Naive B cell (primary cell): ENCODE data around the gene GTPBP6. TPM values are rescaled to one million over a fixed set of nuclear protein-coding genes. Genes with fewer than 3 reads are reported as not detected.
"Not testable (repeated sequence)": the region's sequence is repeated elsewhere in the genome, so short reads cannot be mapped to it uniquely, and the experiment has no call there.

ENCODE experiments used
- ATAC-seq, 2 donors: fragments of 150-1000 bp; cut with Tn5 transposase; 2 replicates each; pipeline ENCODE4 v1.10.0; 2021; ENCODE audit warnings: low read depth in 2 of 2, mild to moderate bottlenecking in 2 of 2, moderate library complexity in 2 of 2
- DNase-seq: peaks from one replicate; pipeline ENCODE4 v3.0.0; 2022
- H3K27ac Mint-ChIP-seq, 6 donors: one replicate each; pipeline ENCODE4 v1.8.0; 2020 to 2022; ENCODE audit warnings: mild to moderate bottlenecking in 6 of 6, mixed read lengths in 6 of 6, moderate library complexity in 5 of 6, inconsistent platforms in 2 of 6
- H3K27me3 Mint-ChIP-seq, 3 donors: one replicate each; pipeline ENCODE4 v1.8.0; 2021 to 2022; ENCODE audit warnings: mixed read lengths in 3 of 3, mild to moderate bottlenecking in 1 of 3
- H3K36me3 Mint-ChIP-seq, 2 donors: one replicate each; pipeline ENCODE4 v1.8.0; 2020 to 2022; ENCODE audit warnings: mixed read lengths in 2 of 2, inconsistent platforms in 1 of 2, mild to moderate bottlenecking in 1 of 2
- H3K4me1 Mint-ChIP-seq, 3 donors: one replicate each; pipeline ENCODE4 v1.8.0; 2020 to 2022; ENCODE audit warnings: mixed read lengths in 3 of 3, inconsistent platforms in 1 of 3, mild to moderate bottlenecking in 1 of 3, moderate library complexity in 1 of 3
- H3K4me3 Mint-ChIP-seq, 8 donors: one replicate each; pipeline ENCODE4 v1.8.0; 2020 to 2022; ENCODE audit warnings: mild to moderate bottlenecking in 8 of 8, mixed read lengths in 8 of 8, moderate library complexity in 8 of 8, inconsistent platforms in 2 of 8
- H3K9me3 Mint-ChIP-seq, 7 donors: one replicate each; pipeline ENCODE4 v1.8.0; 2020 to 2022; ENCODE audit warnings: mixed read lengths in 7 of 7, mild to moderate bottlenecking in 5 of 7, inconsistent platforms in 2 of 7, moderate library complexity in 1 of 7
- polyA plus RNA-seq, 6 donors: library from polyadenylated mRNA; unstranded; fragments of 300-500 nt; fragmentation: Illumina TruSeq; gene quantifications; one replicate each; pipeline ENCODE4 v1.2.3, GENCODE V29; 2021; ENCODE audit warnings: low read depth in 6 of 6

Gene GTPBP6
- polyA plus RNA-seq, 6 donors from 2014 or later: 37.7 to 54.0 (median 41.6) TPM

- no peak for ATAC-seq
- peak overlapping the region in 2 of 6 donors; percentile 1 to 76 for H3K27ac Mint-ChIP-seq
- no peaks in the 10 kb centered on the region for H3K27me3 Mint-ChIP-seq
- H3K4me1 Mint-ChIP-seq: peaks cover 7 to 22% (median 9%) of the 10 kb centered on the region in 3 donors
- DNase-seq: no peak
- peaks cover 2 to 20% (median 14%) of the 10 kb centered on the region in 7 donors for H3K9me3 Mint-ChIP-seq
- peaks cover 23 to 25% of the 10 kb centered on the region in 2 donors for H3K36me3 Mint-ChIP-seq
- H3K4me3 Mint-ChIP-seq: no peak overlapping the region
Observed at GRCh38 chrX:357035-357692, 38.6 kb upstream of the GTPBP6 start.

GRCh38 chrX:356385-357034 is 37.9 kb upstream of the GTPBP6 start:
- Mint-ChIP-seq H3K27me3 (no peaks in the 10 kb centered on the region), H3K4me3 (no peak overlapping the region), H3K36me3 (peaks cover 21 to 22% of the 10 kb centered on the region in 2 donors), H3K27ac (peak overlapping the region in 1 of 6 donors; percentile 81), H3K9me3 (peaks cover 0 to 18% (median 12%) of the 10 kb centered on the region in 7 donors), H3K4me1 (peaks cover 6 to 21% (median 9%) of the 10 kb centered on the region in 3 donors)
- no peak for ATAC-seq
- no peak for DNase-seq

DNA sequence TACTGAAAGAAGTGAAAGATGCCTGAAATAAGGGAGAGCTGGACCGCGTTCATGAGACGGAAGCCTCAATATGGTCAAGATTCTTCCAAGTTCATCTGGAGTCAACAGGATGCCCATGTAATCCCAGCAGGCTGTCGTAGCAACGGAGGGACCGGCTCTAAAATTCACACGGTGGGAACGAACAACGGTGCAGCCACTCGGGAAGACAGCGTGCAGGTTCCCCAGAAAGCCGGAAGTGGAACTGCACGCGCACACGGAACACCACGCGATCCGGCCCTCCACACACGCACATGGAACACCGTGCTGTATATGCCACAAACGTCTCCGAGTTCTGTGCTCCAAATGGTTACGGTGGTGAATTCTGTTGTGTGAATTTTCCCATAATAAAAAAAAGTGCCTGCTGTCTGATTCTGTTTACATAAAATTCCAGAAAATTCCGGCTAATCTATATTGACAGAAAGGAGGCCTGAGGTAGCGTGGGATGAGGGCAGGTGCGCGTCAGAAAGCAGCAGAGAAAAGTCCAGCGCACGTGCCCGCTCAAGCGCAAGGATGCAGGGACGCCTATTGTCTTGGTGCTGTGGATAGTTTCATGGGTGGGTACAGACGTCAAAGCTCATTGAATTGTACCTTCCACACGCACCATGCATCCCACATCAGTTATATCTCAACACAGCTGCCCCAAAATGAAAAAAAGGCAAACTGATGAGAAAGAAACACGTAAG is 36.9 kb upstream of the GTPBP6 start:
- H3K4me3 Mint-ChIP-seq: no peak overlapping the region
- peaks cover 13 to 17% of the 10 kb centered on the region in 2 donors for H3K36me3 Mint-ChIP-seq
- ATAC-seq (no peak), DNase-seq (no peak)
- H3K27ac Mint-ChIP-seq: peak overlapping the region in 2 of 6 donors; percentile 18 to 63
- H3K27me3 Mint-ChIP-seq: no peaks in the 10 kb centered on the region
- peaks cover 6 to 21% (median 9%) of the 10 kb centered on the region in 3 donors for H3K4me1 Mint-ChIP-seq
- peaks cover 0 to 15% (median 9%) of the 10 kb centered on the region in 7 donors for H3K9me3 Mint-ChIP-seq

DNA sequence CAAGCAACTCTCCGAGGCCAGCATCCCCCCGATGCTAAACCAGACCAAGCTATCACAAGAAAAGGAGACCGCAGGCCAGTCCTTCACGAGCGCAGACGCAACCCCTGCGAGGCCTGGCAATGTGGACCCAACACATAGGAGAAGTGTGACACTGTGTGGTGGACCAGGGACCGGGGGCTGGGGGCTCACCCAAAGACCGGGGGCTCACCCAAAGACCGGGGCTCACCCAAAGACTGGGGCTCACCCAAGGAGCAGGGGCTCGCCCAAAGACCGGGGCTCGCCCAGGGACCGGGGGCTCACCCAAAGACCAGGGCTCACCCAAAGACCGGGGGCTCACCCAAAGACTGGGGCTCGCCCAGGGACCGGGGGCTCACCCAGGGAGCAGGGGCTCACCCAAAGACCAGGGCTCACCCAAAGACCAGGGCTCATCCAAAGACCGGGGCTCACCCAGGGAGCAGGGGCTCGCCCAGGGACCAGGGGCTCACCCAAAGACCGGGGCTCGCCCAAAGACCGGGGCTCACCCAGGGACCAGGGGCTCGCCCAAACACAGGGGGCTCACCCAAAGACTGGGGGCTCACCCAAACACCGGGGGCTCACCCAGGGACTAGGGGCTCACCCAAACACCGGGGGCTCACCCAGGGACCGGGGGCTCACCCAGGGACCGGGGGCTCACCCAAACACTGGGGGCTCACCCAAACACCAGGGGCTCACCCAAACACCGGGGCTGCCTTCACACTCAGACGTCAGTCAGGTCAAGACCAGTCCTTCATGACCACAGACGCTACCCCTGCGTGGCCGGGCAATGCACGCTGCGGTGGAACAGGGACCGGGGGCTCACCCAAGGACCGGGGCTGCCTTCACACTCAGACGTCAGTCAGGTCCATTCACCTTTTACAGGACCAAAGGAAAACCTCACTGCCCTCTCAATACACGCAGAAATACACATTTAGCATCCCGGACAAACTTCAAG is 35.3 kb upstream of the GTPBP6 start:
- no peaks in the 10 kb centered on the region for H3K27me3 Mint-ChIP-seq
- no peak for DNase-seq
- H3K4me1 Mint-ChIP-seq: peaks cover 6 to 21% (median 15%) of the 10 kb centered on the region in 3 donors
- H3K9me3 Mint-ChIP-seq: peaks cover 0 to 4% (median 0%) of the 10 kb centered on the region in 7 donors
- no peak overlapping the region for H3K4me3 Mint-ChIP-seq
- ATAC-seq: no peak
- H3K27ac Mint-ChIP-seq: peak overlapping the region in 1 of 6 donors; percentile 59
- H3K36me3 Mint-ChIP-seq: peaks cover 9 to 13% of the 10 kb centered on the region in 2 donors

- peaks cover 8 to 12% of the 10 kb centered on the region in 2 donors for H3K36me3 Mint-ChIP-seq
- no peak for DNase-seq
- H3K27ac Mint-ChIP-seq: peak overlapping the region in 2 of 6 donors; percentile 41 to 77
- no peaks in the 10 kb centered on the region for H3K27me3 Mint-ChIP-seq
- peaks cover 9 to 21% (median 15%) of the 10 kb centered on the region in 3 donors for H3K4me1 Mint-ChIP-seq
- H3K4me3 Mint-ChIP-seq: no peak overlapping the region
- H3K9me3 Mint-ChIP-seq: peaks cover 0 to 3% (median 0%) of the 10 kb centered on the region in 7 donors
- no peak for ATAC-seq
Observed at GRCh38 chrX:352582-353314, 34.2 kb upstream of the GTPBP6 start.

GRCh38 chrX:352181-352580 is 33.6 kb upstream of the GTPBP6 start:
- Mint-ChIP-seq H3K9me3 (peaks cover 0 to 1% (median 0%) of the 10 kb centered on the region in 7 donors), H3K27ac (peak overlapping the region in 1 of 6 donors; percentile 41), H3K27me3 (no peaks in the 10 kb centered on the region), H3K4me3 (no peak overlapping the region), H3K36me3 (peaks cover 2 to 6% of the 10 kb centered on the region in 2 donors), H3K4me1 (peaks cover 9 to 18% (median 15%) of the 10 kb centered on the region in 3 donors)
- DNase-seq (no peak), ATAC-seq (no peak)

GRCh38 chrX:351736-352135 is 33.1 kb upstream of the GTPBP6 start:
- H3K36me3 Mint-ChIP-seq: peaks cover 0 to 2% of the 10 kb centered on the region in 2 donors
- H3K27me3 Mint-ChIP-seq: no peaks in the 10 kb centered on the region
- H3K4me3 Mint-ChIP-seq: no peak overlapping the region
- no peak overlapping the region for H3K27ac Mint-ChIP-seq
- H3K4me1 Mint-ChIP-seq: peaks cover 9 to 15% (median 13%) of the 10 kb centered on the region in 3 donors
- no peak for ATAC-seq
- no peak for DNase-seq
- no peaks in the 10 kb centered on the region for H3K9me3 Mint-ChIP-seq

DNA sequence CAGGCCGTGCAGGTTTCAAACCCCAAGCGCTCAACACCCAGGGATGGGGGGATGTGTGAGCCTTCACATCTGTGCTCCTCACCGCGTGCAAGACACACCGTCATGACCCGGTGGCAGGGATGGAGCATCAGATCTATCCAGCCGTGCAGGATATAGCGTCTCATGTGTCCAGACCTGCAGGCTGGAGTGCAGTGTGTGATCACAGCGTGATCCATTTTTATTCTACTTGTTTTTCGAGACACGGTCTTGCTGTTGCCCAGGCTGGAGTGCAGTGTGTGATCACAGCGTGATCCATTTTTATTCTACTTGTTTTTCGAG is 32.7 kb upstream of the GTPBP6 start:
- DNase-seq, H3K9me3 Mint-ChIP-seq, H3K27ac Mint-ChIP-seq, ATAC-seq, H3K36me3 Mint-ChIP-seq, H3K4me3 Mint-ChIP-seq, H3K27me3 Mint-ChIP-seq: not testable (repeated sequence)
- H3K4me1 Mint-ChIP-seq: peaks cover 9 to 15% (median 13%) of the 10 kb centered on the region in 3 donors

DNA sequence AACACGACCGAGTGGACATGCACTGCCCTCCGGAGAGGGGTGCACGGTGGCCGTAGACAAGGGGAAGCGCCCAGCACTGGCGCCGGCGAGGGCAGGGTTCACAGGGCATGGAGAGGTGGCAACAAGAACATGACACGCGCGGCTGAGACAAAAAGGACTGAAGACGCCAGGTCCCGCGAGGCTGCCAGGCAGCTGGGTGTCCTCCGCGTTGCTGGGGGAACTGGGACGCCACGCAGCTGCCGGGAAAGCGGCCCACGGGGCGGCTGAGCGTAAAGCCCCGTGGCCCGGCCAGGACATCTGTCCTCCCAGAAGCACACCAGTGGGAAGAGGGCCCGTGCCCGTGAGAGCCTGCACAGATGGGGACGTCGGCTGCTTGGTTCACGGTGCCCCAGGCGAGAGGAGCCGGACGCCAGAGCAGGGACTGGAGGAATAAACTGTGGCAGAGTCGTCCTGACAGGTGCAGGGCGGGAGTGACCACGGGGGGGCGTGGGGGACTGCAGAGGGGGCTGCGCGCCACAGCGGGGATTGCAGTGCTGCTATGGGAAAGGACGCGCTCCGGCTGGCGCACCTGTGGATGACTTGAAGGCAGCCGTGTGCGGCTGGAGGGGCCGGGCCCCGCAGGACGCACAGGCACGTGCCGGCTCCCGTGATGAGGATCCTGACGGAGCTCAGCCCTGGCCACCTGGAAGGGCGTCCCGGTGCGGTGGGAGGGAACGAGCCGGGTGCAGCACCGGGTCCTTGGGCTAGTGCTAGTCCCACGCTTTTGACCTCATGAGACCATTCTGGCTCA is 32.1 kb upstream of the GTPBP6 start:
- Mint-ChIP-seq H3K36me3 (no peaks in the 10 kb centered on the region), H3K27ac (peak overlapping the region in 1 of 6 donors; percentile 15), H3K9me3 (no peaks in the 10 kb centered on the region), H3K4me3 (no peak overlapping the region), H3K27me3 (no peaks in the 10 kb centered on the region), H3K4me1 (peaks cover 9 to 15% (median 13%) of the 10 kb centered on the region in 3 donors)
- DNase-seq: no peak
- no peak for ATAC-seq

GRCh38 chrX:350148-350533 is 31.5 kb upstream of the GTPBP6 start:
- ATAC-seq: no peak
- DNase-seq: no peak
- peaks cover 9 to 13% (median 11%) of the 10 kb centered on the region in 3 donors for H3K4me1 Mint-ChIP-seq
- H3K27me3 Mint-ChIP-seq: no peaks in the 10 kb centered on the region
- H3K36me3 Mint-ChIP-seq: no peaks in the 10 kb centered on the region
- no peak overlapping the region for H3K4me3 Mint-ChIP-seq
- H3K27ac Mint-ChIP-seq: peak overlapping the region in 1 of 6 donors; percentile 15
- no peaks in the 10 kb centered on the region for H3K9me3 Mint-ChIP-seq

- no peaks in the 10 kb centered on the region for H3K9me3 Mint-ChIP-seq
- peaks cover 7 to 11% (median 9%) of the 10 kb centered on the region in 3 donors for H3K4me1 Mint-ChIP-seq
- no peaks in the 10 kb centered on the region for H3K36me3 Mint-ChIP-seq
- H3K4me3 Mint-ChIP-seq: no peak overlapping the region
- no peak overlapping the region for H3K27ac Mint-ChIP-seq
- H3K27me3 Mint-ChIP-seq: no peaks in the 10 kb centered on the region
- DNase-seq: no peak
- no peak for ATAC-seq
Observed at GRCh38 chrX:349702-350101, 31.1 kb upstream of the GTPBP6 start.

DNA sequence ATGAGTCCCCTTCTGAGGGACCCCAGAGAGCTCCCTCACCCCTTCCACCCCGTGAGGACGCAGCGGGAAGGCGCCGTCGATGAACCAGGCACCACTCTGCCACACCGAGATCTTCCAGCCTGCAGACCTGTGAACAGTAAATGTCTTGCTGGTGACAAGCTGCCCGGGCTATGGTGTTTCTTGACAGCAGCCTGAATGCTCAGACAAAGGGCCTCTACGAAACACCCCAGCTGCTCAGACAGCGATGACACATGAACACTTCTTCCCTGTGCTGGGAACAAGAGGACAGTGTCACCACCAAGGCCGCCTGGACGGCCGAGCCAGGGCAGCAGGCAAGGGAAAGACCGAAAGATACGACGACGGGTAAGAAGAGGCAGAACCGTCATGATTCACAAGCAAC is 30.6 kb upstream of the GTPBP6 start:
- no peak overlapping the region for H3K27ac Mint-ChIP-seq
- no peaks in the 10 kb centered on the region for H3K9me3 Mint-ChIP-seq
- no peak for ATAC-seq

More for the DNA sequence above, 30.6 kb upstream of the GTPBP6 start:
- no peak overlapping the region for H3K4me3 Mint-ChIP-seq
- H3K4me1 Mint-ChIP-seq: peaks cover 3 to 10% (median 9%) of the 10 kb centered on the region in 3 donors
- H3K36me3 Mint-ChIP-seq: no peaks in the 10 kb centered on the region
- no peaks in the 10 kb centered on the region for H3K27me3 Mint-ChIP-seq
- DNase-seq: no peak
